ENCODE measurements around the gene PRPF38B.

- TF ChIP-seq CTCF (IDR thresholded peaks at IDR 0.05): peak in 5 of 7 experiments; percentile 34 to 64 (median 46)
- no peak for TF ChIP-seq POLR2AphosphoS5 (IDR thresholded peaks at IDR 0.05)
- no peak for TF ChIP-seq POLR2A (IDR thresholded peaks at IDR 0.05)
Measured at GRCh38 chr1:108643492-108644335, 48.4 kb upstream of the PRPF38B start.

Data from stomach (tissue), 4 donors.